GM12874 (cell line): ENCODE measurements around the gene ENOX1.

Experiments
- CTCF ChIP-seq: IDR thresholded peaks from 2 replicates; pipeline ENCODE4 v1.5.1; 2011; ENCODE audit warnings: low read depth, mild to moderate bottlenecking, control low read depth, low read length, moderate library complexity; ENCODE audit not compliant: insufficient read depth

Gene ENOX1

DNA sequence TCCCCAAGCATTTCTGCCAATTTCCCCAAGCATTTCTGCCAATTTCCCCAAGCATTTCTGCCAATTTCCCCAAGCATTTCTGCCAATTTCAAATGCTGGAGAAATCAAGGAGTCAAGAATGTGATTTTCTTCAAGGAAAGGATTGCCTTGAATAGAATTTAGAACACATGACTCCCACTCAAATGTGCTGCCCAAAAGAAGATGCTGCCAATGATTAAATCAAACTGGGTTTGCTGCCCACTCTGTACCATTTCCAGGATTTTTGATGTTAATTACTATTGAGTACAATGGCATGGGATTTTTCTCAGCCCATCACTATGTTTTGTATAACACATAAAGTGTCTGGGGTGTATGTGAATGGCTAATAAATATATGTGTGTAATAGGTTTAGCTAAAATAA is 21.9 kb upstream of the ENOX1 start:
- no peak for TF ChIP-seq CTCF

- no peak for TF ChIP-seq CTCF
Measured at GRCh38 chr13:43805681-43806128, 18.9 kb upstream of the ENOX1 start.

- TF ChIP-seq CTCF = no peak
Measured at GRCh38 chr13:43805071-43805468, 18.3 kb upstream of the ENOX1 start.

DNA sequence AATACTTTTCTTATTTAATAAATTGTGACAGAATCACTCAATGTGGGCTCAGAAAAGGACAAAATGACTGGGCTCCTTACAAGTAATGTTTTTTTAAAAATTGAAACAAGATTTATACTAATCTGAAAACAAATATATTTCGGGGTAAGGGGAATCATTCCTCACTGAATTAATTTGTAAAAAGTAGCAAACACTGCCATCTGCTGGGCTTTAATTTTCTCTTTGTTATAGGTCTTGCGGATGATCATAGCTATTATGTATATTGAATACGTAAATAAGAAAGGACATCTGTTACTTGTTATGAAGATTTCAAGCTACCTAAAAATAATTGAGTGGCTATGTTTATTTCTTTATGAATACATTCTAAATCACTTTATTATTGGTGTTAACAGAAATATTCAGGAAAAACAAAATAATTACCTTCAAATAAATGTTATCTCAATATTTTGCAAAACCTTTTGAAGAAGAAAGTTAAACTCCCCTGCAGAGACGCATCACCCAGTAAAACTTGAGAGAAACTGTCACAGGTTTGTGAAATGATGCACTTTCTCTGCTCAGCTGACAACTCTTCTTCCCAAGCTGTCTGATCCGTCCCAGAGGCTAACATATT is 17.8 kb upstream of the ENOX1 start:
- no peak for TF ChIP-seq CTCF

- no peak for TF ChIP-seq CTCF
Measured at GRCh38 chr13:43802511-43802910, 15.7 kb upstream of the ENOX1 start.

DNA sequence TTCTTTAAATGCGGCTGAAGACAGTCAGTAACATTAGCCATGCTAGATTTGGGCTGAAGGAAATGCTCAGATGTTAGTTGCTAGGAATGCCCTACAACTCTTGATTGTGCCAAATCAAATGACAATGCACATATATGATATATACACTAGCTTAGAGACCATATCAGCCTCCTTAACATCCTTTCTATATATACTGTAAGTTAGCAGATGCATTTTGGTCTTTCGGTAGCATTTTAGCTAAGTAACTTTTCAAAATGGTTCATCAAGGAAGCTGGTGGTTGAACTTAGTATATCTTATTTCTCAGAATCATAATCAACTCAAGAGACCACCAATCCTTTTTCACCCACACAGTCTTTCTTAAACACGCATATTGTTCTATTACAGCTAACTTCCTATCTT is 14.1 kb upstream of the ENOX1 start:
- no peak for TF ChIP-seq CTCF

DNA sequence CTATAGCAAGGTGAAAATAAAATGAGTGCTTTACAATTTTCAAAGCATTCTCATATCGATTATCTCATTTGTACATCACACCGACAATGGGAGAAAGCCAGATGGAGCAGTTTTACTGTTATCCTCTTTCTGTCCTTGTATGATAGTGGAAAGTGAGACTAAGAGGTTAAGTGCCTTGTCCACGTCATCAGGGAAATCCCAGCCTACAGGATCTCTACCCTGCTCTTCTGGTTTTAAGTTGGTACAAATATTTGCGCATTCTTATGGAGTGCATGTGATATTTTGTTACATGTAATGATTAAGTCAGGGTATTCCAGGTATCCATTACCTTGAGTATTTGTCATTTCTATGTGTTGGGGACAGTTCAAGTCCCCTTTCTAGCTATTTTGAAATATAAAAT is 12.4 kb upstream of the ENOX1 start:
- no peak for TF ChIP-seq CTCF
